Endothelial cell of coronary artery (primary cell): ENCODE measurements around the gene BSX. TPM values are rescaled to one million over a fixed set of nuclear protein-coding genes. Genes with fewer than 3 reads are reported as not detected.

ENCODE experiments used
- total RNA-seq: library from RNA; depleted of rRNA; stranded (reverse); fragments of >200 nt; gene quantifications from 2 replicates; pipeline ENCODE4 v1.2.3, GENCODE V29; 2014

The BSX gene
- total RNA-seq: not detected in 2 replicates

GRCh38 chr11:122981388-122982264 is at the start of gene BSX:
Gene BSX (minus strand): TSS chr11:122981834. CDS start chr11:122981671, 163 bp downstream.

Other genes with a start within 250 kb of the BSX start
- gene CRTAM, start 143.3 kb downstream of the BSX start, total RNA-seq: not detected in 2 replicates
- 0.81 and 1.0 TPM in 2 replicates for gene JHY, start 99.1 kb downstream of the BSX start, total RNA-seq
- 3,022 and 3,088 TPM in 2 replicates for gene HSPA8, start 80.3 kb upstream of the BSX start, total RNA-seq
- gene CLMP, start 213.4 kb upstream of the BSX start, total RNA-seq: 4.1 and 11.6 TPM in 2 replicates